ENCODE results near the gene CACNG4. TPM values are rescaled to one million over a fixed set of nuclear protein-coding genes. Genes with fewer than 3 reads are reported as not detected.

CACNG4 gene
- total RNA-seq, 6 experiments from 2014 or later = not detected

GRCh38 chr17:66920435-66920834 is 44.1 kb upstream of the CACNG4 start:
- H3K27me3 Mint-ChIP-seq (ENCODE audit: insufficient read depth) = peaks cover 22% of the 10 kb centered on the region
- no peak overlapping the region for H3K27ac Mint-ChIP-seq
- no peak overlapping the region for H3K4me3 Mint-ChIP-seq
- no peak for TF ChIP-seq CTCF (IDR thresholded peaks at IDR 0.05)
- no peak for DNase-seq
- no peaks in the 10 kb centered on the region for H3K36me3 Mint-ChIP-seq (ENCODE audit: low read depth)
- H3K9me3 Mint-ChIP-seq = no peaks in the 10 kb centered on the region
- no peaks in the 10 kb centered on the region for H3K4me1 Mint-ChIP-seq (ENCODE audit: low read depth)

GRCh38 chr17:66920950-66921349 is 43.6 kb upstream of the CACNG4 start:
- H3K27me3 Mint-ChIP-seq (ENCODE audit: insufficient read depth) = peaks cover 20% of the 10 kb centered on the region
- TF ChIP-seq CTCF (IDR thresholded peaks at IDR 0.05) = no peak
- H3K4me3 Mint-ChIP-seq = no peak overlapping the region
- H3K9me3 Mint-ChIP-seq = no peaks in the 10 kb centered on the region
- no peaks in the 10 kb centered on the region for H3K36me3 Mint-ChIP-seq (ENCODE audit: low read depth)
- H3K27ac Mint-ChIP-seq = no peak overlapping the region
- no peaks in the 10 kb centered on the region for H3K4me1 Mint-ChIP-seq (ENCODE audit: low read depth)
- no peak for DNase-seq

- Mint-ChIP-seq H3K27me3 (ENCODE audit: insufficient read depth) (peaks cover 28% of the 10 kb centered on the region), H3K27ac (no peak overlapping the region), H3K9me3 (no peaks in the 10 kb centered on the region), H3K4me3 (no peak overlapping the region), H3K36me3 (ENCODE audit: low read depth) (no peaks in the 10 kb centered on the region), H3K4me1 (ENCODE audit: low read depth) (no peaks in the 10 kb centered on the region)
- DNase-seq = no peak
- no peak for TF ChIP-seq CTCF (IDR thresholded peaks at IDR 0.05)
Measured at GRCh38 chr17:66923886-66924285, 40.6 kb upstream of the CACNG4 start.

- H3K36me3 Mint-ChIP-seq (ENCODE audit: low read depth) = no peaks in the 10 kb centered on the region
- H3K4me1 Mint-ChIP-seq (ENCODE audit: low read depth) = no peaks in the 10 kb centered on the region
- peaks cover 24% of the 10 kb centered on the region for H3K27me3 Mint-ChIP-seq (ENCODE audit: insufficient read depth)
- H3K27ac Mint-ChIP-seq = no peak overlapping the region
- no peak for TF ChIP-seq CTCF (IDR thresholded peaks at IDR 0.05)
- DNase-seq = no peak
- H3K9me3 Mint-ChIP-seq = no peaks in the 10 kb centered on the region
- no peak overlapping the region for H3K4me3 Mint-ChIP-seq
Measured at GRCh38 chr17:66925811-66926500, 38.6 kb upstream of the CACNG4 start.

- no peaks in the 10 kb centered on the region for H3K9me3 Mint-ChIP-seq
- H3K4me1 Mint-ChIP-seq (ENCODE audit: low read depth) = no peaks in the 10 kb centered on the region
Measured at GRCh38 chr17:66928949-66929348, 35.6 kb upstream of the CACNG4 start.

More at GRCh38 chr17:66928949-66929348, 35.6 kb upstream of the CACNG4 start:
- Mint-ChIP-seq H3K27me3 (ENCODE audit: insufficient read depth) (peaks cover 20% of the 10 kb centered on the region), H3K36me3 (ENCODE audit: low read depth) (no peaks in the 10 kb centered on the region), H3K27ac (no peak overlapping the region), H3K4me3 (no peak overlapping the region)
- TF ChIP-seq CTCF (IDR thresholded peaks at IDR 0.05) = no peak
- DNase-seq = no peak

All from HFFc6 (cell line).